ENCODE results near the gene NEBL. TPM values are rescaled to one million over a fixed set of nuclear protein-coding genes. Genes with fewer than 3 reads are reported as not detected.
A peak's percentile ranks its signal among the peaks of the same experiment; 100 is the strongest.

Gene NEBL
- total RNA-seq, 1 experiment from 2014 or later = 3.4 TPM

DNA sequence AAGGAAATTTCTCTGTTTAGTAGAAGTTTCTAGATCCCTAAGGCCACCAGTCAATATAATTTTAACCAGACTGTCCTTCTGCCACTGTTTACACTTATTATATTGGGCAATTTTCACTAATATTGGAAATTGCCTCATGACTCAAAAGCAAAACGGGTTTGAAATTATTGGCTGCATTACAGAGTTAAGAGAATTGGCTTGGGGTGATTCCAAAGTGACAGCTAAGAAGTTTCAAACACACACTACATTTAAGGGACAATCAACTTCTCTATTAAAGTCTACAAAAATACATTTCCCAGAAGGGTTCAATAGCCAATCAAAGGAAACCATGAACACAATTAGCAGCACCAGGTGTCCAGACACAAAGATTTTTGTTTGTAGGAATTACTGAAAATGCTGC, 111.9 kb downstream of the NEBL start:
- no peak for DNase-seq (ENCODE audit: low spot score)

DNA sequence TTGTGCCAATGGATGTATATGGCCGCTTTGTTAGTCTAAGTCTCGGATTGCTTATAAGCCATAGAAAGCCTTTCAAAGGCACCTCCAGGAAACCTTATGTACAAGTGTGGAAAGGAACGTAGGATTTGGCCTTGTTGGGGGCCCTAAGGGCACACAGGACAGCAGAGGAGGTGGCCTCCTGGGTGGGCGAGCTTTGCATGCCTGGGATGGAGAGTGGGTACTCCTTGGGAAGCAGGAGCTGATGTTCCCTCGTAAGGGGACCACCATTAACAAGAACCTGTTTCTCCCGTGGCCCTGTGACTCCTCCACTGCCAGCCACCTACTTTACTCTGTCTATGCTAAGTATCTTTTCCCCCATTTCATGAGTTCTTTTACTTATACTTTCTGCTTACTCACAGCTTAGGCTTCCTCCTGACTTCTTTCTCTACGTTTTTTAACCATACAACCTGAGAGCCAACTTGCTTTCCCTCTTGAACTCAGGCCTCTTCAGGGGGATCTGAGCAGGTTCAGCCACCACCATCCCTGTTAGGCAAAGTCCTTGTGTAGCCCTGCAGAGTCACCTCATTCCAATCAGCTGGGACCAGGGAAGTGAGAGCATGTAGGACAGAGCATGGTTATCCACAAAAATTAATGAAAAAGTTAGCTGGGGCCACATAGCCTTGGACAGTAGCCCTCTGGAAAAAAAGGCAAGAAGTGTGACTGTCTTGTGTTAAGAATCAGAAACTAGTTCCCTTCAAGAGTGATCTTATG, 118.9 kb downstream of the NEBL start:
- no peak for DNase-seq (ENCODE audit: low spot score)

DNA sequence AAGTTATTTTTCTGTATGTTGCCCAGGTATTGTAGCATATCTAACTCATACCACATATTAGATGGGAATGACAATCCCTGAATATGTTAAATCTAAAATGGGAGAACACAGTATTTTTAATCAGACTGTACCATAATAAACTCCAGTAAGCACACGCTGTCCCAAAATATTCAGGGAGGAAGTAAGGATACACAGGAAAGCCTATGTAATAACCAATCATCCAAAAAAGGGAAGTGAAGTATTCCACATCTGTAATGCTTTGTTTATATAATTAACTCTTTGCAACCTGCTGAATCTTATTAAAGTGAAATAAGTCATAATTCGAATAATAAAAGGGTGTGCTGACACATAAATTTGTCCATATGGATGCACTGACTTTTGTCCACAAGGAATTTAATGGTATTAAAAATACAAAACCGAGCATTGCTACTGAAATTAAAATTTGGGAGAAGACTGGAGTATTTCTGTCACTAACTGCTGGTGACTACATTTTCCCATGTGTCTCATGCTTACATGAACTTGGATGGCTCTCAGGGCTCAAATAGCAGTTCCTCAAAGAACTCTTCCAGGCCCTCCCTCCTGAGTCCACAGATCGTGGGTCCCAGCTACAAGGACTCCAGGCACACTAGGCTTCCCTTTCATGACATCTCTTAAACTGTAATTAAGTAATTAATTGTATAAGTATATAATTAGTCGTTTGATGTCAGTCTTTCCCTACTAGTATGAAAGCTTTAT, 120.6 kb downstream of the NEBL start:
- no peak for DNase-seq (ENCODE audit: low spot score)

DNA sequence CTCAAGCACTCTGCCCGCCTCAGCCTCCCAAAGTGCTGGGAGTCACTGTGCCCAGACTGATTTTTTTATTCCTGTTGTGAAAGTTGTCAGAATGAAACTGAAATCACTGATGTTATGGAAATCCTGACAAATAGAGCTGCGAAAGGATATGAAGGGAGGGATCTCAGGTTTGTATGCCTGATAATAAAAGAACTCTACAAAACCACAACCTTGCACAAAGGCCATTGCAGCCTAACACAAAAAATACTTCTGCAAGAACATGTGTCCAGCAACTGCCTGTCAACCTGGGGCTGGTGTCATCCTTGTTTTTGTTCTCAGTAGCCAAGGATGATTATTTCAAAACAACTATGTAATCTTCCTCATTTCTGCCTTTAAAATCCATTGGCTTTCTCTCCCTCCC, 126.1 kb downstream of the NEBL start:
- no peak for DNase-seq (ENCODE audit: low spot score)

DNA sequence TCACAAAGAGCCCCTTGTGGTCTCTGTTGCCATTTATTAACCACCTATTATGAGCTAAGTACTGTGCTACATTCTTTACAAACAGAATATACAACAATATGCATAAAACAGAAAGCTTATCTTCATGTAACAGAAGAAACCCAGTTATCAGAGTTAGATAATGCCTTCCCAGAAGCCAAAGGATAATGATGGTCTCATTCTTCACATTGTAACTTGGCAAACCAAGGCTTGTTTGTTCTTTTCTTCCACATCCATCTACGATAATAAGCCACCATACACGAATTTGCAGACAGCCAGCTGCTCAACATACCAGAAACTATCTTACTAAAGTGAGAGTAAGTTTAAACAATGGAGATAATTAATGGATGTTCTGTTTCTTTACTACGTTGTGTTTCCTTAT, 127.6 kb downstream of the NEBL start:
- DNase-seq (ENCODE audit: low spot score) = no peak

DNA sequence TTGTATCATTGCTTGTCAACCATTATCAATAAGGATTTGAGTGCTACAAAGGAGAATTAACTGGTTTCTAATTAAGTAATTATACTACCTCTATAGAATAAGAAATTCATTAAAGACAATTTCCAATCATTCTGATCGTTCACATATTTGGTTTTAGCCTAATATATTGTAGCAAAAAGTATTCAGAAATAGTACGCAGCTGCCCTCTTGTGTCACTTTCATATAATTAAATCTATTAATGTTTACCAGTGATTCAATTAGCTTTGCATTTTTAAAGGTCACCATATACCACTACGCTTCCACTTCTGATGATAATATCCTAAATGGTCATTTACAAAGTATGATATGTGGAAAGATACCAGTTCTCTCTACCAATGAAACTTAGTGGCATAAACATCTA, 128.3 kb downstream of the NEBL start:
- peak; percentile 11 for DNase-seq (ENCODE audit: low spot score)

DNA sequence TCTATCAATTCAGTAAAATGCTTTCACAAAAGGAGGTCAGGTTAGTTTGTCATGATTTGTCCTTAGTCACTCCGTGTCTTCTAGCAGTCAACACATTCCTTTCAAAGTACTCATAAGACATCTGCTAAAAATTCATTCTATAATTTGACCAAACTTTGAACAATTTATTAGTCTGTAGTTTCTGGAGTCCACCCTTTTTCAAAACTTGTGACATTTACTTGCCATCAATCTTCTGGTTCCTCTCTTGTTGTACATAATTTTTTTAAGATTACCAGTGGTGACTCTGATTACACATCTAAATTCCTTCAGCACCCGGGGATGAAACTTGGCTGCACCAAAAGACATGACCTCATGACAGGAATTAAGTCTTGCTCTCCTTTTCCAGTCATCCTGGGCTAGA, 130.1 kb downstream of the NEBL start:
- DNase-seq (ENCODE audit: low spot score) = peak; percentile 85

DNA sequence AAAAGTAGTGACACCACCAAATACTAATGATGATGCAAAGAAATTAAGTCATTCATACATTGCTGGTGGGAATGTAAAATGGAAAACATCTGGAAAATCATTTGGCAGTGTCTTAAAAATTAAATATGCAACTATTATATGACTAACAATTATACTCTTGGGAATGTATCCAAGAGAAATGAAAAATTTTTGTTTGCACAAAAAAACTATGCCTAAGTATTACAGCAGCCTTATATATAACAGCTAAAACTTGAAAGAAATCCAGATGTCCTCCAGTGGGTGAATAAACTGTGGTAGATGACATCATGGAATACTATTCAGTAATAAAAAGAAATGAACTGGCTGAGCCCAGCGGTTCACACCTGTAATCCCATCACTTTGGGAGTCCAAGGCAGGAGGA, 132.0 kb downstream of the NEBL start:
- no peak for DNase-seq (ENCODE audit: low spot score)

DNA sequence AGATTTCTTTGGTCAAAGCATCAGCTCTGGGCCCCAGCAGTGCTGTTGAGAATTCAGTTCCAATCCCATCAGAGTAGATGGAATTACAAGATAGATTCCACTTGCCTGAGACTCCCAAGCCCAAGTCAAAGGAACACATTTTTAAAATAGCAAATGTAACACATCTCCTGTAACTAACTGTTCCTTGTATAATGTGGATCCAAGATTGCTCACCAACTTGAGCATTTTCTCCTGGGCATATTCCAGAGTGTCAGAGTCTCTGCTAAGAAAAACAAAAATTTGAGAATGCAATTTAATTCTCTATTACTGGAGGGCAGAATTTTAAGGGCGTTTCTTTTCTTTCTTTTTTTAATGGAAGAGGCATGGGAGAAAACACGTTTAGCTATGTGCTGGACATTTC, 136.7 kb downstream of the NEBL start:
- DNase-seq (ENCODE audit: low spot score) = no peak

DNA sequence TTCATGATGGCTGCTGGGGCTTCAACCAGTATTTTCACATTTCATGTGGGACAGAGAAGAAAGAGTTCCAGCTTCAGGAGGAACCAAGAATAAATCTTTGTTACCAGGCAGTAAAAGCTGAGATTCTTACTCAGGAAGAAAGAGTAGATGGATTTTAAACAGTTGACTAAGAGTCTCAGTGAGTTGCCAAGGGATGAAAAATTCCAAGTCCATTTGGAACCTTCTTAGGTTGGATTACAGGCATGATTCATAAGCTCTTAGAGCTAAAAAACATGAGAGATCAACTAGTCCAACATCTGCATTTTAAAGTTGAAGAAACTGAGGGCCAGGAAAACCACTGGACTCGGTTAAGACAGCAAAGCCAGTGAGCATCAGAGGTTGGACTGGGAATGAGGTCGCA, 148.6 kb downstream of the NEBL start:
- no peak for DNase-seq (ENCODE audit: low spot score)

DNA sequence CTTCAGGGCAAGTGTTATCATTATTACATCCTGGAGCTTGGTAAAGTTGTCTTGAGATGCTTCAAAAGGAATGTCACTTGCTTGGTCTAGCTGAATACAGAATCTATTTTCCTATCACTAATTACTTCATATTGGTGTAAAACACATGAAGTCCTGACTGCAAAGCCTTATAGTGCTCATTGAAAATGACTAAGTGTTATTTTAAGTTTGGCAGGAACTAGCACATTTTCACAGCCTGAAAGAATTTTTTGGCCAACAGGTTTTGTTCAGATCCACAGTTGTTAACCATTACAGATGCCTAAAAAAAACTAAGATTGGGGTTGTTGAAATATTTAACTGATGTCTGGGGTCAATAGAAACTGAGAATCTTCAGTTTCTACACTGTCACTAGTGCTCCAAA, 149.3 kb downstream of the NEBL start:
- DNase-seq (ENCODE audit: low spot score) = no peak

DNA sequence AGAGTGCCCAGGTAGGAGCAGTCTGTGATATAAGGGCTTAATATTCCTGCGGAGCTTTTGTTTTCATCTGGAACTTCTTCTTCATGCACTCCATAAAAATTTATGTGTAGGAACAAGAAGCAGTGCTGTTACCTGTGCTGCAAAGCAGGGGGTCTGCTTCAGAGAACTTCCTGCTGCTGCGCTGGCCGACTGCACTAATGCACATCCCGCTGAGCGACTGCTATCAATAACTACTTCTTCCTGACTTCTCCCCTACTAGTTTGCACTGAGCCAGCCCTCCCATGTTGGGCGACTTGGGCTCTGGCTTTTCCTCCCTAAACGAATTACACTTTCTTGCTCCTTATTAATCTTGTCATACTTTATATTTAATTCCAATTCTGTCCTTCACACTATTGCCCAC, 150.3 kb downstream of the NEBL start:
- no peak for DNase-seq (ENCODE audit: low spot score)

DNA sequence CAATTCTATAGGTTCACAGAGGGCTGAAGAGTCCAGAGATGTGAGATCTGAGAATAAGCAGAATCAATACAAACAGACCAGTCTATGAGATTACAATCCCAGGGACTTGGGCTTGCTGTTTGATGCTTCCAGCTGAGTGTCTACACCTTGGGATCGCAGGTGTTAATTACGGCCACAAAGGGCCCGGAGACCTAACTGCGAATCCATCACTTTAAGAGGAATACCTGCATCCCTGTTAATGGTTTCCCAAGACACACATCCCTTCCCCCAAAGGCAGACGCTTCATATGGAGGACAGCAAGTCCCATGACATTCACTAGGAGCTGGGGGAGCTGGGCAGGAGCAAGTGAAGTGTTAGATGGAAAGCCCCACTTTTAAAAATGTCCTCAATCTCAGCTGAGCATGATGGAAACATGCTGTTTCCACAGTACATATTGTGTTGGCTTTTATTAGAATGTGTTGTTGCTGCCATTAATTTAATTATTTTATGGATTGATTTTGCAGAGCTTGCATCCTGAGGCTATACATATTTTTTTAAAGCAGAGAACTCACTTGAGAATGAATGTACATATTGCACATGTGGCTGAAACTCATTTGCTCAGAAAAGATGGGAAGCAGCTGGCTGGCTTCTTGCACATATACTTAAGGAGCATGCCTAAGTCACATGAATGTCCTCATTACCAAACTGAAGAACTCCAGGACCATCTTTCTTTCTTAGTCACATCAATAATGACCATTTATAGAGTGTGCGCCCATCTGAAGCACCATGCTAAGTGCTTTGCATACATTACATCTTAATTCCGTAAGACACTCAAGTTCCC, 151.3 kb downstream of the NEBL start:
- DNase-seq (ENCODE audit: low spot score) = no peak

DNA sequence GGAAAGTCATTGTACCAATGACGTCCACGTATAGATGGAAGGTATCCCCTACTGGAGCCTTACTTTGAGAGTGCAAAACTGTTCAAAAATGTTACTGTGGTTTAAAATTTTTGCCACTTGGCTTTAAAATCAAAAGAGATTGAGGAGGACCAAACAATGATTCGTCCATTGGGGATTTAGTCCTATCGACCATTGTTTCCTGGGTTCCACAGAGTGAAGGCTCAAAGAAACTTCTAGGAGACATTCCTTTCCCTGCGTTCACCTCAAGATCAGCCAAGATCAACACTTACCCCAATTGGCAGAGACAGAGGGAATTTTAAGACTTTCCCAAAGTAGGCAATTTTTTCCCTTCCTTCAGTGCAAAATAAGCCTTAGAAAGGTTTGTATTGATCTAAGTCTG, 152.3 kb downstream of the NEBL start:
- DNase-seq (ENCODE audit: low spot score) = no peak

DNA sequence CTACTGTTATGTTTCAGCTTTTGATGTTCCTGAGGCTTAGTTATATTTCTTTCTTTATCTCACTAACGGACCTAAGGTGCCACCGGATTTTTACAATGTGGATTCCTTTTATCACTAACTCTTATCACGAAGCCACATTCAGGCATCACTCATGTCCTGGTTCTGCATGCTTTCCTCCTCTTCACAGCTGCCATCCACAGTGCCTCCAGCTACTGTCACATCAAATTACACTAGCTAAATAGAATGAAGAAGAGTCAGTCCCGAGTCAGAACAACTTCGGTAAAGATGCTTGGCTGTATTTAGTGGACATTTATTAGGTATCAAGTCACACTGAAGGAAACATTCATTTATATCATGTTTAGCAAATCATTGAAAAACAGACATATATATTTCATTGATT, 153.2 kb downstream of the NEBL start:
- no peak for DNase-seq (ENCODE audit: low spot score)

DNA sequence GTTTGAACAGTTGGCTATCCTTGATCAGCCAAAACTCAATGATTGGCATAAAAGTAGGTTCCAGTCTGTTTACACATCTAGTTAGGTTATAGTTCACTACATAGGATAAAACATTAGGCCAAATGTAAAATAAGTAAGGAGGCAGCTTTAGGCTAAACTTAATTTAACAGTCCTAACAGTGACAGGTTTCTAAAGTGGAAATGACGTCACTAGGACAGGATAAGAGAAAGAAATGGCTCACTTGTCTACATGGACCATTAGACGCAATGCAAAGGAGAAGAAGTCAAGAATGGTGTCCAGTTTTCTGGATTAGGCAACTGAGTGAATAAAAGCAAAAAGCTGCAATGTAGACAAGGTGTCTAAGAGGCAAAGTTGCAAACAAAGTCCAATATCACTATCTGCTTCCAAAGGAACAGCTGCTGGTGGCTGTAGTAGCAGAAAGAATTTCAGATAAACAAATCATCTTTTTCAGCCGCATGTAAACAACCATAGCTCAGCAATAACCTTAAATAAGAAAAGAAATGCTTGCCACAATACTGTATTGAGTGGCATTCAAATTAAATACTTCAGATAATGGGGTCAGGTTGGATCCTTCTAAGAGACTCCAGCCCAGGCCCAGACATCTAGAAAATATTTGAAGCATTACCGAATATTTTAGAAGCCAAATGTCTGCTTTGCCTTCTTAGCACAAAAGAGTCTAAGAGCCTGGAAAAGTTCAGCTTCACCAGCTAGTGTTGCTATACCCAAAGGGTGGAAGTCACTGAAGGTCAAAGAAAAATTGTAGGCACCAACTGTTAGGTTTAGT, 154.2 kb downstream of the NEBL start:
- DNase-seq (ENCODE audit: low spot score) = no peak

DNA sequence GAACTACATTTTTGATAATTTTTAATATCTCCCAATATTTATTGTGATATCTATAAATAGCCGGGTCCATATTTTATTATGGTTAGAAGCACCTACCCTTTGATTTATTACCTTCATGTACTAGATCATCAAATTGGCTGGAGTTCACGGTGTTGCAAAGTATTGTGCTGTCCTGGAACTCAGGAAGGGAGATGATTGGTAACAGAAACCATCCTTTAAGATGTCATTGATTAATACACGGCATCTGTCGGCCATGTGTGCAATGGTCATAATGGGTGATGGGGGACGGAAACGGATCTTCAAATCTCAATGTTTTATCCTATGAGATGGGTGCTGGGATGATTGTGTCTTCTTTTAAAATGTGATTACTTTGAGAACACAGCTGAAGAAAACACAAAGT, 157.0 kb downstream of the NEBL start:
- DNase-seq (ENCODE audit: low spot score) = no peak

DNA sequence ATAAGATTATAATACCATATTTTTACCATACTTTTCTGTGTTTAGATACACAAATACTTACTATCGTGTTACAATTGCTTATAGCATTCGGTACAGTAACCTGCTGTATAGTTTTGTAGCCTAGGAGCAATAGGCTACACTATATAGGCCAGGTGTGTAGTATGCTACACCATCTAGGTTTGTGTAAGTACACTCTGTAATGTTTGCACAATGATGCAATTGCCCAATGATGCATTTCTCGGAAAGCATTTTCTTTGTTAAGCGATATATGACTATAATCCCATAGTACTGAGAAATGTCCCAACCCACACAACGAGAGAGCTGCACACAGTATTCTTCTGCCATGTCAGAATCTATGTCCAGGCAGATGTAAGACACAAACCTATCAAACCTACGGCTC, 160.0 kb downstream of the NEBL start:
- no peak for DNase-seq (ENCODE audit: low spot score)
